GM23248 (cell line): ENCODE results near the gene RARB. TPM values are rescaled to one million over a fixed set of nuclear protein-coding genes. Genes with fewer than 3 reads are reported as not detected.

Experiments used
- DNase-seq: peaks from one replicate; pipeline ENCODE4 v3.0.0-alpha.2; 2015
- H2AFZ ChIP-seq: fragments of 200-600 bp; sonication (generic); 2 replicates; pipeline ENCODE4 v1.6.1; 2016; ENCODE audit warnings: antibody characterized with exemption
- H3F3A ChIP-seq: fragments of 200-600 bp; sonication (generic); 2 replicates; pipeline ENCODE4 v1.6.1; 2016; ENCODE audit warnings: mild to moderate bottlenecking, antibody characterized with exemption, mixed run types; ENCODE audit not compliant: insufficient read depth
- H3K27ac ChIP-seq: fragments of 200-600 bp; sonication (generic); 2 replicates; pipeline ENCODE4 v1.5.1; 2016; ENCODE audit warnings: mild to moderate bottlenecking
- H3K27me3 ChIP-seq: fragments of 200-600 bp; sonication (generic); replicated peaks from 2 replicates; pipeline ENCODE4 v1.6.1; 2016; ENCODE audit warnings: mild to moderate bottlenecking; ENCODE audit not compliant: insufficient read depth
- H3K36me3 ChIP-seq: fragments of 200-600 bp; sonication (generic); 2 replicates; pipeline ENCODE4 v1.6.1; 2016; ENCODE audit warnings: low read depth, mild to moderate bottlenecking
- H3K4me1 ChIP-seq: fragments of 200-600 bp; sonication (generic); 2 replicates; pipeline ENCODE4 v1.6.1; 2016; ENCODE audit warnings: mild to moderate bottlenecking; ENCODE audit not compliant: insufficient read depth
- H3K4me2 ChIP-seq: fragments of 200-600 bp; sonication (generic); one replicate; pipeline ENCODE4 v1.6.1; 2016; ENCODE audit warnings: mild to moderate bottlenecking; ENCODE audit not compliant: unreplicated experiment
- H3K4me3 ChIP-seq: fragments of 200-600 bp; sonication (generic); 2 replicates; pipeline ENCODE4 v1.5.1; 2016; ENCODE audit warnings: mild to moderate bottlenecking
- H3K79me2 ChIP-seq: fragments of 200-600 bp; sonication (generic); 2 replicates; pipeline ENCODE4 v1.6.1; 2016; ENCODE audit warnings: mild to moderate bottlenecking; ENCODE audit not compliant: insufficient read depth
- H3K9ac ChIP-seq: fragments of 200-600 bp; sonication (generic); 2 replicates; pipeline ENCODE4 v1.6.1; 2016; ENCODE audit warnings: mild to moderate bottlenecking
- H3K9me2 ChIP-seq: fragments of 200-600 bp; sonication (generic); 2 replicates; pipeline ENCODE4 v1.6.1; 2016; ENCODE audit warnings: mixed run types, mild to moderate bottlenecking, moderate library complexity; ENCODE audit not compliant: insufficient read depth
- H3K9me3 ChIP-seq: fragments of 200-600 bp; sonication (generic); one replicate; pipeline ENCODE4 v1.6.1; 2017; ENCODE audit warnings: low read depth
- H4K20me1 ChIP-seq: fragments of 200-600 bp; sonication (generic); 2 replicates; pipeline ENCODE4 v1.6.0; 2016; ENCODE audit not compliant: insufficient read depth
- EZH2 ChIP-seq: fragments of 200-600 bp; sonication (generic); IDR thresholded peaks from 2 replicates; pipeline ENCODE4 v1.6.1; 2018; ENCODE audit warnings: antibody characterized with exemption, mild to moderate bottlenecking; ENCODE audit not compliant: insufficient read depth, poor library complexity, severe bottlenecking
- EZH2phosphoT487 ChIP-seq: fragments of 200-600 bp; sonication (generic); IDR thresholded peaks from 2 replicates; pipeline ENCODE4 v1.6.1; 2018; ENCODE audit warnings: antibody characterized with exemption, moderate library complexity, mild to moderate bottlenecking, low read depth; ENCODE audit not compliant: insufficient read depth
- WGBS, 2 experiments: methylation state at CpG; one replicate each; pipeline ENCODE4 v1.1.6; 2015 to 2017; ENCODE audit warnings: low lambda C conversion rate in 2 of 2, low coverage in 1 of 2; ENCODE audit errors: missing lambda C conversion rate in 2 of 2; 5-methylcytosine and 5-hydroxymethylcytosine counted together
- in situ Hi-C: fragments of 300-500 bp; cut with MboI; formaldehyde crosslinking; loops from 2 replicates; pipeline ENCODE4 v1.15.0; 2020
- polyA plus RNA-seq: library from polyadenylated mRNA; unstranded; fragments of >200 nt; fragmentation: Nextera tagmentation; extraction: Ambion mirVana; gene quantifications from 2 replicates; pipeline ENCODE4 v1.2.1, GENCODE V29; 2016
- total RNA-seq: library from RNA; depleted of rRNA; stranded (reverse); fragments of >200 nt; shearing (Covaris generic); gene quantifications from 2 replicates; pipeline ENCODE4 v1.2.3, GENCODE V29; 2014

The RARB gene
- total and polyA plus RNA-seq, 2 experiments from 2014 or later: 0.11 TPM; not detected in 1

DNA sequence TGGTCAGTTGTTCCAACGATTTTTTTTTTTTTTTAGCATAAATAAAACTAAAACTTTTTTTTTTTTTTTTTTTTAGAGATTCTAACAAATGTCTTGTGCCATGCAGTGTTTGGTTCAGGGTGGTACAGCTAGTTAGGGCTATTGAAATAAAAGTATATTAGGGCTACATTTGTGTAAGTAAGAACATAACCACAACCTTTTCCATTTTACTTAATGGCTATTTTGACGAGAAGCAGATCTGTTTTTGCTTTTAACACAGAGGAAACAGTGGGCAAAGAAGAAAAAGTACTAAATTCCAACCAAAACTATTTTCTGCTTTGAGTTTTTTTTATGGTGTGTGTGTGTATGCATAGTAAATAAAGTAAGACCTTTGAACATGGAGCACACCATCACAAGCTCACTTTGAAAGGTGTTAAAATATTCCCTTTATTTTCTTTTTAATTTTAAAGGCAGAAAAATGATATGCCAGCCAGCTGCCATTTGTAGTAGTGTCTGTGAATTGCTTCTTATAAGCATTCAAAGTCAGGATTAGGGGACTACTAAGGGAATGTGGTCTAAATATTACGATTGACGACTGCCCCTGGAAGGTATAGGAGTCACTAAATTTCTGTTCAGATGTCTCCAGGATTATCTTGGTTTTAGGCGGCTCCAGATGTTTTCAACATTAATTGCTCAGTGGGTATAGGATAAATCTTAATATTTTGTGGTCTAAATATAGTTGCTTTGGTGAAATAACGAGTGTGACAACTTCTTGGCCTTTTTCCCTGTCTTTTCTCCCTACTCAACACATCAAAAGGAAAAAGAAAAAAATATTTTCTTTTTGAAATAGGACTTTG is 3.1 kb downstream of the RARB start:
- no peak for DNase-seq

DNA sequence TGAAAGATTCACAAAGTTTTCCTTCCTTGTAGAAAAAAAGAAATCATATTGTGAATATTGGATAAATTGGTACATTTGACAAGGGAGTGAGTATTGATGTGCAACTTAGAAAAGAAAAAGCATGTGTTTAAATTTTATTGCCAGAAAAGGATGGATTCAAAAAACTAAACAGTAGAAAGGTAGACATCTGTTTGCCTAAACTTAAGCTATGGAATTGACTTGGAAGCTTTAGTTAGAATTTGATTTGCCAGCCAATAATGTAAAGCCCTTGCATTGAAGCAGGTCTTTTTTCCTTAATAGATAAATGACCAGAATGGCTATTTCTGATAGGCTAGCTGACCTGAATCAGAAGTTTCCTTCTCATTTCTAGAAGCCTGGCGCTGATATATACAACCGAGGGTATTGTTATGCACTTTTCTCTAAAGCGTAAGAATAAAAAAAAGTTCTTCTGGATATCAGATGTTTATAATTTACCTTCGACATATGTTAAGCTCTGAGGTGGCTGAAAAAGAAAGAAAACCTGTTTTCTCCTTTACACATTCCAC is 4.2 kb downstream of the RARB start:
- H3K4me3 ChIP-seq: no peak overlapping the region
- 0 out of 2 replicates have a peak, but pooled peaks cover 2% of the 10 kb centered on the region for H3K4me1 ChIP-seq
- in situ Hi-C loops: no loop called here
- no peak overlapping the region for H3K9ac ChIP-seq
- no peak overlapping the region for H3K27ac ChIP-seq
- H3K36me3 ChIP-seq: no peaks in the 10 kb centered on the region
- no peaks in the 10 kb centered on the region for H3K27me3 ChIP-seq
- TF ChIP-seq EZH2phosphoT487 (no peak), EZH2 (no peak)
- H4K20me1 ChIP-seq: no peaks in the 10 kb centered on the region
- 86 to 87% methylated on average over 4 of the region's 4 CpGs for WGBS, 2 experiments
- no peak overlapping the region for H3K4me2 ChIP-seq
- H3K79me2 ChIP-seq: no peaks in the 10 kb centered on the region
- H3K9me3 ChIP-seq: no peaks in the 10 kb centered on the region
- no peak overlapping the region for H2AFZ ChIP-seq
- no peaks in the 10 kb centered on the region; the same call in 1 of the 2 replicates for H3F3A ChIP-seq
- no peaks in the 10 kb centered on the region for H3K9me2 ChIP-seq
- DNase-seq: no peak

More for the DNA sequence above, 3.1 kb downstream of the RARB start:
- H3F3A ChIP-seq: no peaks in the 10 kb centered on the region; the same call in 1 of the 2 replicates
- TF ChIP-seq EZH2: no peak
- TF ChIP-seq EZH2phosphoT487: no peak
- H3K4me3 ChIP-seq: no peak overlapping the region
- no peaks in the 10 kb centered on the region for H3K79me2 ChIP-seq
- in situ Hi-C loops: no loop called here
- H2AFZ ChIP-seq: no peak overlapping the region
- no peaks in the 10 kb centered on the region for H3K9me2 ChIP-seq
- H3K27ac ChIP-seq: no peak overlapping the region
- no peaks in the 10 kb centered on the region for H3K9me3 ChIP-seq
- H3K9ac ChIP-seq: no peak overlapping the region
- H3K27me3 ChIP-seq: no peaks in the 10 kb centered on the region
- 0 out of 2 replicates have a peak, but pooled peaks cover 3% of the 10 kb centered on the region for H3K4me1 ChIP-seq
- 68 to 70% methylated on average over 6 of the region's 6 CpGs for WGBS, 2 experiments
- no peak overlapping the region for H3K4me2 ChIP-seq
- H3K36me3 ChIP-seq: no peaks in the 10 kb centered on the region
- H4K20me1 ChIP-seq: no peaks in the 10 kb centered on the region

- no peak overlapping the region for H3K4me3 ChIP-seq
- no peaks in the 10 kb centered on the region for H4K20me1 ChIP-seq
- H3K36me3 ChIP-seq: no peaks in the 10 kb centered on the region
- H3K9ac ChIP-seq: no peak overlapping the region
- 69 to 81% methylated on average over 2 of the region's 2 CpGs for WGBS, 2 experiments
- H3K4me2 ChIP-seq: no peak overlapping the region
- no peak for DNase-seq
- H2AFZ ChIP-seq: no peak overlapping the region
- no peaks in the 10 kb centered on the region for H3K9me3 ChIP-seq
- no peak overlapping the region for H3K27ac ChIP-seq
- in situ Hi-C loops: no loop called here
- H3K4me1 ChIP-seq: no peaks in the 10 kb centered on the region
- no peaks in the 10 kb centered on the region; the same call in 1 of the 2 replicates for H3F3A ChIP-seq
- H3K79me2 ChIP-seq: no peaks in the 10 kb centered on the region
- TF ChIP-seq EZH2phosphoT487: no peak
- TF ChIP-seq EZH2: no peak
- H3K27me3 ChIP-seq: no peaks in the 10 kb centered on the region
- H3K9me2 ChIP-seq: no peaks in the 10 kb centered on the region
Measured at GRCh38 chr3:25433106-25433505, 5.0 kb downstream of the RARB start.

- Histone ChIP-seq H3K27ac (no peak overlapping the region), H3K79me2 (no peaks in the 10 kb centered on the region)
- in situ Hi-C loops: no loop called here
Measured at GRCh38 chr3:25433868-25434267, 5.8 kb downstream of the RARB start.

More at GRCh38 chr3:25433868-25434267, 5.8 kb downstream of the RARB start:
- Histone ChIP-seq H3K4me2 (no peak overlapping the region), H3K9me3 (no peaks in the 10 kb centered on the region), H3K36me3 (no peaks in the 10 kb centered on the region), H3K9me2 (no peaks in the 10 kb centered on the region), H3F3A (no peaks in the 10 kb centered on the region), H3K4me3 (no peak overlapping the region), H4K20me1 (no peaks in the 10 kb centered on the region), H2AFZ (no peak overlapping the region), H3K27me3 (no peaks in the 10 kb centered on the region), H3K9ac (no peak overlapping the region), H3K4me1 (no peaks in the 10 kb centered on the region)
- 87 to 90% methylated on average over 5 of the region's 5 CpGs for WGBS, 2 experiments
- DNase-seq: no peak
- no peak for TF ChIP-seq EZH2
- TF ChIP-seq EZH2phosphoT487: no peak
